Hepatocyte (in vitro differentiated cells): ENCODE measurements around the gene ZNF215. TPM values are rescaled to one million over a fixed set of nuclear protein-coding genes. Genes with fewer than 3 reads are reported as not detected.
"Not testable (repeated sequence)": the region's sequence is repeated elsewhere in the genome, so short reads cannot be mapped to it uniquely, and the experiment has no call there.

Experiments
- DNase-seq: peaks from one replicate; pipeline ENCODE4 v3.0.0-alpha.2; 2016; ENCODE audit warnings: low spot score
- H2AFZ ChIP-seq: fragments of 200-600 bp; sonication (generic); 2 replicates; pipeline ENCODE4 v1.6.0; 2016; ENCODE audit warnings: antibody characterized with exemption, mild to moderate bottlenecking
- H3K27ac ChIP-seq: fragments of 200-600 bp; sonication (generic); 2 replicates; pipeline ENCODE4 v1.5.1; 2016; ENCODE audit warnings: mild to moderate bottlenecking
- H3K27me3 ChIP-seq: fragments of 200-600 bp; sonication (generic); 2 replicates; pipeline ENCODE4 v1.6.1; 2016
- H3K36me3 ChIP-seq: fragments of 200-600 bp; sonication (generic); replicated peaks from 2 replicates; pipeline ENCODE4 v1.5.1; 2016; ENCODE audit warnings: low read depth; ENCODE audit not compliant: insufficient read depth
- H3K4me1 ChIP-seq: fragments of 200-600 bp; sonication (generic); 2 replicates; pipeline ENCODE4 v1.5.1; 2016; ENCODE audit warnings: mild to moderate bottlenecking, moderate library complexity; ENCODE audit not compliant: insufficient read depth
- H3K4me2 ChIP-seq: fragments of 200-600 bp; sonication (generic); 2 replicates; pipeline ENCODE4 v1.6.0; 2016
- H3K4me3 ChIP-seq: fragments of 200-600 bp; sonication (generic); 2 replicates; pipeline ENCODE4 v1.5.1; 2016; ENCODE audit warnings: mild to moderate bottlenecking
- H3K79me2 ChIP-seq: fragments of 200-600 bp; sonication (generic); 2 replicates; pipeline ENCODE4 v1.6.0; 2017; ENCODE audit warnings: mild to moderate bottlenecking
- H3K9me2 ChIP-seq: fragments of 200-600 bp; sonication (generic); replicated peaks from 2 replicates; pipeline ENCODE4 v1.6.0; 2017; ENCODE audit warnings: mild to moderate bottlenecking; ENCODE audit not compliant: insufficient read depth
- H3K9me3 ChIP-seq: fragments of 200-600 bp; sonication (generic); 2 replicates; pipeline ENCODE4 v1.5.1; 2016; ENCODE audit warnings: low read depth, mild to moderate bottlenecking
- H4K20me1 ChIP-seq: fragments of 200-600 bp; sonication (generic); 2 replicates; pipeline ENCODE4 v1.6.0; 2016; ENCODE audit warnings: mild to moderate bottlenecking; ENCODE audit not compliant: insufficient read depth, poor library complexity, severe bottlenecking
- EZH2 ChIP-seq: fragments of 200-600 bp; sonication (generic); IDR thresholded peaks from 2 replicates; pipeline ENCODE4 v1.6.1; 2016; ENCODE audit warnings: antibody characterized with exemption, mild to moderate bottlenecking, borderline replicate concordance
- EZH2phosphoT487 ChIP-seq: fragments of 200-600 bp; sonication (generic); IDR thresholded peaks from one replicate; pipeline ENCODE4 v1.6.1; 2018; ENCODE audit warnings: antibody characterized with exemption, mild to moderate bottlenecking, low read depth, moderate library complexity; ENCODE audit not compliant: unreplicated experiment, severe bottlenecking
- WGBS: methylation state at CpG from one replicate; pipeline ENCODE4 v1.1.6; 2016; ENCODE audit warnings: low lambda C conversion rate; ENCODE audit errors: missing lambda C conversion rate; 5-methylcytosine and 5-hydroxymethylcytosine counted together
- polyA plus RNA-seq: library from polyadenylated mRNA; unstranded; fragments of >200 nt; fragmentation: Nextera tagmentation; extraction: Ambion mirVana; gene quantifications from 2 replicates; pipeline ENCODE4 v1.2.1, GENCODE V29; 2016
- total RNA-seq: library from RNA; depleted of rRNA; stranded (reverse); fragments of >200 nt; gene quantifications from 2 replicates; pipeline ENCODE4 v1.2.3, GENCODE V29; 2014
- TF ChIP-seq, protein P1 (sequence below): fragments of 200-600 bp; sonication (generic); IDR thresholded peaks from 2 replicates; pipeline ENCODE4 v1.5.1; 2016; ENCODE audit warnings: antibody characterized with exemption, mild to moderate bottlenecking; ENCODE audit not compliant: poor library complexity

Gene ZNF215
- total RNA-seq: 3.3 and 3.6 TPM in 2 replicates
- 1.2 and 2.0 TPM in 2 replicates for polyA plus RNA-seq

GRCh38 chr11:6926208-6927029 is at the start of gene ZNF215:
Gene ZNF215 (plus strand): TSS chr11:6926426. CDS start chr11:6932273, 5,847 bp downstream.
- Histone ChIP-seq H3K79me2 (no peaks in the 10 kb centered on the region), H3K36me3 (no peaks in the 10 kb centered on the region), H3K9me2 (no peaks in the 10 kb centered on the region), H3K4me1 (peaks cover 9% of the 10 kb centered on the region), H3K9me3 (no peaks in the 10 kb centered on the region), H3K27ac (peak within 1 kb of the TSS; percentile 78), H3K4me2 (peak within 1 kb of the TSS; percentile 92), H3K27me3 (no peaks in the 10 kb centered on the region), H2AFZ (peak within 1 kb of the TSS; percentile 90), H3K4me3 (peak within 1 kb of the TSS; percentile 82), H4K20me1 (no peaks in the 10 kb centered on the region)
- TF ChIP-seq EZH2phosphoT487: no peak
- TF ChIP-seq, protein P1, sequence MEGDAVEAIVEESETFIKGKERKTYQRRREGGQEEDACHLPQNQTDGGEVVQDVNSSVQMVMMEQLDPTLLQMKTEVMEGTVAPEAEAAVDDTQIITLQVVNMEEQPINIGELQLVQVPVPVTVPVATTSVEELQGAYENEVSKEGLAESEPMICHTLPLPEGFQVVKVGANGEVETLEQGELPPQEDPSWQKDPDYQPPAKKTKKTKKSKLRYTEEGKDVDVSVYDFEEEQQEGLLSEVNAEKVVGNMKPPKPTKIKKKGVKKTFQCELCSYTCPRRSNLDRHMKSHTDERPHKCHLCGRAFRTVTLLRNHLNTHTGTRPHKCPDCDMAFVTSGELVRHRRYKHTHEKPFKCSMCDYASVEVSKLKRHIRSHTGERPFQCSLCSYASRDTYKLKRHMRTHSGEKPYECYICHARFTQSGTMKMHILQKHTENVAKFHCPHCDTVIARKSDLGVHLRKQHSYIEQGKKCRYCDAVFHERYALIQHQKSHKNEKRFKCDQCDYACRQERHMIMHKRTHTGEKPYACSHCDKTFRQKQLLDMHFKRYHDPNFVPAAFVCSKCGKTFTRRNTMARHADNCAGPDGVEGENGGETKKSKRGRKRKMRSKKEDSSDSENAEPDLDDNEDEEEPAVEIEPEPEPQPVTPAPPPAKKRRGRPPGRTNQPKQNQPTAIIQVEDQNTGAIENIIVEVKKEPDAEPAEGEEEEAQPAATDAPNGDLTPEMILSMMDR: no peak
- no peak for TF ChIP-seq EZH2
- peak; percentile 92 for DNase-seq
- WGBS: 1% methylated on average over 53 of the region's 61 CpGs

DNA sequence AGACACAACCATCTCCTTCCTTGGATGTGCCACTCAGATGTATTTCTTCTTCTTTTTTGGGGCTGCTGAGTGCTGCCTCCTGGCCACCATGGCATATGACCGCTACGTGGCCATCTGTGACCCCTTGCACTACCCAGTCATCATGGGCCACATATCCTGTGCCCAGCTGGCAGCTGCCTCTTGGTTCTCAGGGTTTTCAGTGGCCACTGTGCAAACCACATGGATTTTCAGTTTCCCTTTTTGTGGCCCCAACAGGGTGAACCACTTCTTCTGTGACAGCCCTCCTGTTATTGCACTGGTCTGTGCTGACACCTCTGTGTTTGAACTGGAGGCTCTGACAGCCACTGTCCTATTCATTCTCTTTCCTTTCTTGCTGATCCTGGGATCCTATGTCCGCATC is 49.3 kb upstream of the ZNF215 start:
- DNase-seq: no peak
- TF ChIP-seq EZH2 (no peak), EZH2phosphoT487 (no peak)
- TF ChIP-seq, protein P1: no peak
- Histone ChIP-seq H3K27me3 (no peaks in the 10 kb centered on the region), H3K4me3 (no peak overlapping the region), H3K36me3 (no peaks in the 10 kb centered on the region), H3K9me3 (no peaks in the 10 kb centered on the region), H3K9me2 (no peaks in the 10 kb centered on the region), H2AFZ (no peak overlapping the region), H3K4me1 (no peaks in the 10 kb centered on the region), H3K27ac (no peak overlapping the region), H3K79me2 (no peaks in the 10 kb centered on the region), H4K20me1 (no peaks in the 10 kb centered on the region), H3K4me2 (no peak overlapping the region)
- 91% methylated on average over 3 of the region's 3 CpGs for WGBS

DNA sequence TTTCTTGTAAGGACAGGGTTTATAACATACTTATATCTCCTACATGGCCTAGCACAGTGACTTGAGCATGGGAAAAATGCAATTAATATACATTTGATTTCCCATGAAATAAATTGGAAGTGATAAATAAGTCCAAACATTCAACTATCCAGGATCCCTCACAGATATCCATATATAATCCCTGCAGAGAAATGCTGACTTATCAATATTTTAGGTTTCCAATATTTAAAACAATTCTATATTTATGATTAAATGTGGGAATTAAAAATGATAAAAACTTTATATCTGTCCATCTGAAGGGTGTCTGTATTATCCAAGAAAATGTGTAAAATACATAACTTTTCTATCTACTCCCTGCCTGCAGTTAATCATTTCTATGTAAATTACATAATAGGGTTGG is 43.5 kb upstream of the ZNF215 start:
- Histone ChIP-seq H3K4me1 (no peaks in the 10 kb centered on the region), H3K27me3 (no peaks in the 10 kb centered on the region), H3K27ac (no peak overlapping the region), H4K20me1 (no peaks in the 10 kb centered on the region), H3K4me3 (no peak overlapping the region), H3K36me3 (no peaks in the 10 kb centered on the region), H3K4me2 (no peak overlapping the region), H3K79me2 (no peaks in the 10 kb centered on the region), H3K9me3 (no peaks in the 10 kb centered on the region), H2AFZ (no peak overlapping the region), H3K9me2 (no peaks in the 10 kb centered on the region)
- TF ChIP-seq, protein P1: no peak
- no peak for TF ChIP-seq EZH2
- no peak for TF ChIP-seq EZH2phosphoT487
- DNase-seq: no peak

- H3K36me3 ChIP-seq, H3K9me3 ChIP-seq, H3K4me3 ChIP-seq, H2AFZ ChIP-seq, H3K27ac ChIP-seq, H3K4me1 ChIP-seq, H3K27me3 ChIP-seq, H3K79me2 ChIP-seq, H3K4me2 ChIP-seq, H3K9me2 ChIP-seq, DNase-seq, H4K20me1 ChIP-seq: not testable (repeated sequence)
- WGBS: 98% methylated on average over 5 of the region's 5 CpGs
Measured at GRCh38 chr11:6887711-6888110, 38.5 kb upstream of the ZNF215 start.
